H9 (cell line): ENCODE measurements around the gene ADIRF. TPM values are rescaled to one million over a fixed set of nuclear protein-coding genes. Genes with fewer than 3 reads are reported as not detected.

Source experiments
- DNase-seq: peaks from one replicate; pipeline ENCODE4 v3.0.0-alpha.2; 2017
- H2AFZ ChIP-seq: one replicate; pipeline ENCODE4 v1.6.1; 2013; ENCODE audit warnings: mild to moderate bottlenecking, low read length, control low read depth, moderate library complexity
- H2AK5ac ChIP-seq: 2 replicates; pipeline ENCODE4 v1.6.1; 2013; ENCODE audit warnings: low read length, control low read depth, mixed read lengths; ENCODE audit not compliant: insufficient read length
- H2BK120ac ChIP-seq: one replicate; pipeline ENCODE4 v1.6.1; 2013; ENCODE audit warnings: low read depth, mild to moderate bottlenecking, low read length, control low read depth, inconsistent platforms; ENCODE audit not compliant: poor library complexity, severe bottlenecking
- H2BK12ac ChIP-seq: 2 replicates; pipeline ENCODE4 v1.6.1; 2013; ENCODE audit warnings: low read length, control low read depth, mixed read lengths, low read depth; ENCODE audit not compliant: insufficient read length
- H2BK15ac ChIP-seq: 2 replicates; pipeline ENCODE4 v1.6.1; 2013; ENCODE audit warnings: low read depth, low read length, control low read depth
- H2BK20ac ChIP-seq: one replicate; pipeline ENCODE4 v1.6.1; 2013; ENCODE audit warnings: low read depth, mild to moderate bottlenecking, low read length, control low read depth, inconsistent platforms; ENCODE audit not compliant: poor library complexity, severe bottlenecking
- H2BK5ac ChIP-seq: 2 replicates; pipeline ENCODE4 v1.6.1; 2013; ENCODE audit warnings: low read length, control low read depth, mixed read lengths; ENCODE audit not compliant: insufficient read length
- H3K14ac ChIP-seq: 2 replicates; pipeline ENCODE4 v1.6.1; 2013; ENCODE audit warnings: low read length, control low read depth; ENCODE audit not compliant: insufficient read depth
- H3K18ac ChIP-seq: 2 replicates; pipeline ENCODE4 v1.6.1; 2013; ENCODE audit warnings: low read depth, mild to moderate bottlenecking, mixed read lengths, low read length, control low read depth; ENCODE audit not compliant: insufficient read length
- H3K23ac ChIP-seq: 2 replicates; pipeline ENCODE4 v1.6.1; 2013; ENCODE audit warnings: low read length, control low read depth, mixed read lengths, low read depth; ENCODE audit not compliant: insufficient read length
- H3K23me2 ChIP-seq: 2 replicates; pipeline ENCODE4 v1.6.1; 2013; ENCODE audit warnings: low read depth, mild to moderate bottlenecking, mixed read lengths, low read length, control low read depth; ENCODE audit not compliant: insufficient read length, poor library complexity, severe bottlenecking
- H3K27ac ChIP-seq: 2 replicates; pipeline ENCODE4 v1.5.1; 2013; ENCODE audit warnings: low read length, control low read depth, mixed read lengths, low read depth; ENCODE audit not compliant: insufficient read length
- H3K27me3 ChIP-seq: 2 replicates; pipeline ENCODE4 v1.6.1; 2013; ENCODE audit warnings: low read length, control low read depth, inconsistent platforms; ENCODE audit not compliant: insufficient read depth
- H3K4ac ChIP-seq: 2 replicates; pipeline ENCODE4 v1.6.1; 2013; ENCODE audit warnings: low read depth, mild to moderate bottlenecking, control low read depth, inconsistent platforms, low read length, moderate library complexity
- H3K4me1 ChIP-seq: 2 replicates; pipeline ENCODE4 v1.6.1; 2013; ENCODE audit warnings: low read length, control low read depth, inconsistent platforms; ENCODE audit not compliant: insufficient read depth
- H3K4me2 ChIP-seq: 2 replicates; pipeline ENCODE4 v1.6.1; 2013; ENCODE audit warnings: low read length, control low read depth, mixed read lengths; ENCODE audit not compliant: insufficient read length, insufficient read depth
- H3K56ac ChIP-seq: 2 replicates; pipeline ENCODE4 v1.6.1; 2013; ENCODE audit warnings: low read depth, mild to moderate bottlenecking, mixed read lengths, low read length, control low read depth; ENCODE audit not compliant: insufficient read length
- H3K79me1 ChIP-seq: 2 replicates; pipeline ENCODE4 v1.6.1; 2013; ENCODE audit warnings: low read depth, mild to moderate bottlenecking, moderate library complexity, low read length, control low read depth, inconsistent platforms; ENCODE audit not compliant: insufficient read depth, poor library complexity, severe bottlenecking
- H3K79me2 ChIP-seq: 2 replicates; pipeline ENCODE4 v1.6.1; 2013; ENCODE audit warnings: low read length, control low read depth, inconsistent platforms; ENCODE audit not compliant: insufficient read depth
- H3K9ac ChIP-seq: 2 replicates; pipeline ENCODE4 v1.6.1; 2013; ENCODE audit warnings: low read length, control low read depth, mixed read lengths; ENCODE audit not compliant: insufficient read length; ENCODE audit errors: extremely low read depth
- H3K9me3 ChIP-seq: one replicate; pipeline ENCODE4 v1.6.1; 2013; ENCODE audit warnings: low read depth, low read length, inconsistent platforms; ENCODE audit not compliant: control insufficient read depth
- H3T11ph ChIP-seq: one replicate; pipeline ENCODE4 v1.6.1; 2013; ENCODE audit warnings: mild to moderate bottlenecking, low read length, control low read depth, inconsistent platforms
- H4K20me1 ChIP-seq: one replicate; pipeline ENCODE4 v1.6.1; 2013; ENCODE audit not compliant: control insufficient read depth, insufficient read length, insufficient read depth
- H4K5ac ChIP-seq: 2 replicates; pipeline ENCODE4 v1.6.1; 2013; ENCODE audit warnings: low read depth, mild to moderate bottlenecking, mixed read lengths, low read length, control low read depth; ENCODE audit not compliant: insufficient read length
- H4K8ac ChIP-seq: replicated peaks from 2 replicates; pipeline ENCODE4 v1.6.1; 2013; ENCODE audit warnings: low read length, control low read depth, mixed read lengths, low read depth; ENCODE audit not compliant: insufficient read length
- H4K91ac ChIP-seq: 2 replicates; pipeline ENCODE4 v1.6.1; 2013; ENCODE audit warnings: low read depth, mild to moderate bottlenecking, moderate library complexity, mixed read lengths, low read length, control low read depth; ENCODE audit not compliant: insufficient read length
- H3K27ac Mint-ChIP-seq, 3 experiments: 2 replicates in 2 of 3; 3 replicates in 1 of 3; pipeline ENCODE4 v1.8.0; 2020 to 2021; ENCODE audit warnings: mixed read lengths in 3 of 3, mild to moderate bottlenecking in 1 of 3, moderate library complexity in 1 of 3
- H3K27me3 Mint-ChIP-seq: 2 replicates; pipeline ENCODE4 v1.8.0; 2021; ENCODE audit warnings: low read depth, mild to moderate bottlenecking, moderate library complexity, mixed read lengths
- H3K36me3 Mint-ChIP-seq, 3 experiments: 2 replicates in 2 of 3; 3 replicates in 1 of 3; pipeline ENCODE4 v1.8.0; 2020 to 2021; ENCODE audit warnings: low read depth in 3 of 3, mixed read lengths in 3 of 3; ENCODE audit not compliant: insufficient read depth in 1 of 3
- H3K4me1 Mint-ChIP-seq, 2 experiments: 2 replicates each; pipeline ENCODE4 v1.8.0; 2020; ENCODE audit warnings: mixed read lengths in 2 of 2
- H3K4me3 Mint-ChIP-seq, 2 experiments: 2 replicates in 1 of 2; 3 replicates in 1 of 2; pipeline ENCODE4 v1.8.0; 2020 to 2021; ENCODE audit warnings: mild to moderate bottlenecking in 2 of 2, mixed read lengths in 2 of 2, moderate library complexity in 1 of 2
- H3K9me3 Mint-ChIP-seq, 2 experiments: 2 replicates in 1 of 2; 3 replicates in 1 of 2; pipeline ENCODE4 v1.8.0; 2020; ENCODE audit warnings: mild to moderate bottlenecking in 2 of 2, mixed read lengths in 2 of 2, moderate library complexity in 1 of 2
- WGBS: extraction: QIAGEN DNeasy Blood & Tissue Kit; methylation state at CpG from one replicate; pipeline ENCODE4 v1.1.7; 2013; ENCODE audit warnings: missing lambda C conversion rate, low lambda C conversion rate, mixed read lengths; ENCODE audit not compliant: insufficient read length; ENCODE audit errors: extremely low coverage; 5-methylcytosine and 5-hydroxymethylcytosine counted together
- total RNA-seq: library from RNA; stranded (reverse); gene quantifications from 2 replicates; pipeline ENCODE4 v1.2.1, GENCODE V29; 2021
- TF ChIP-seq, protein P1 (sequence below): fragments of 200-600 bp; sonication (generic); conservative IDR thresholded peaks from 3 replicates; pipeline ENCODE4 v1.8.0; 2021; ENCODE audit warnings: antibody characterized with exemption, mild to moderate bottlenecking

ADIRF gene
- total RNA-seq, 1 experiment from 2014 or later, result not detected

- TF ChIP-seq, protein P1, sequence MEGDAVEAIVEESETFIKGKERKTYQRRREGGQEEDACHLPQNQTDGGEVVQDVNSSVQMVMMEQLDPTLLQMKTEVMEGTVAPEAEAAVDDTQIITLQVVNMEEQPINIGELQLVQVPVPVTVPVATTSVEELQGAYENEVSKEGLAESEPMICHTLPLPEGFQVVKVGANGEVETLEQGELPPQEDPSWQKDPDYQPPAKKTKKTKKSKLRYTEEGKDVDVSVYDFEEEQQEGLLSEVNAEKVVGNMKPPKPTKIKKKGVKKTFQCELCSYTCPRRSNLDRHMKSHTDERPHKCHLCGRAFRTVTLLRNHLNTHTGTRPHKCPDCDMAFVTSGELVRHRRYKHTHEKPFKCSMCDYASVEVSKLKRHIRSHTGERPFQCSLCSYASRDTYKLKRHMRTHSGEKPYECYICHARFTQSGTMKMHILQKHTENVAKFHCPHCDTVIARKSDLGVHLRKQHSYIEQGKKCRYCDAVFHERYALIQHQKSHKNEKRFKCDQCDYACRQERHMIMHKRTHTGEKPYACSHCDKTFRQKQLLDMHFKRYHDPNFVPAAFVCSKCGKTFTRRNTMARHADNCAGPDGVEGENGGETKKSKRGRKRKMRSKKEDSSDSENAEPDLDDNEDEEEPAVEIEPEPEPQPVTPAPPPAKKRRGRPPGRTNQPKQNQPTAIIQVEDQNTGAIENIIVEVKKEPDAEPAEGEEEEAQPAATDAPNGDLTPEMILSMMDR, result no peak
- H3T11ph ChIP-seq, result no peak overlapping the region
- H4K20me1 ChIP-seq, result no peaks in the 10 kb centered on the region
- WGBS, result no CpG with 5 or more reads among the region's 16 CpGs
- no peaks in the 10 kb centered on the region for H3K79me2 ChIP-seq
- H3K4me1 Mint-ChIP-seq, result peaks cover 44 to 53% of the 10 kb centered on the region in 2 experiments
- H3K4me1 ChIP-seq, result peaks cover 11% of the 10 kb centered on the region; the same call in 1 of the 2 replicates
- peaks cover 19 to 30% of the 10 kb centered on the region in 2 experiments for H3K9me3 Mint-ChIP-seq
- H2BK120ac ChIP-seq, result no peak overlapping the region
- no peaks in the 10 kb centered on the region for H3K27me3 ChIP-seq
- H3K27ac ChIP-seq, result no peak overlapping the region
- H3K23me2 ChIP-seq, result no peaks in the 10 kb centered on the region
- no peak overlapping the region for H3K18ac ChIP-seq
- peaks cover 6% of the 10 kb centered on the region for H3K9me3 ChIP-seq
- H3K79me1 ChIP-seq, result no peaks in the 10 kb centered on the region
- no peak overlapping the region for H3K4me3 Mint-ChIP-seq
- H2BK20ac ChIP-seq, result no peak overlapping the region
- H2BK15ac ChIP-seq, result no peak overlapping the region
- H3K56ac ChIP-seq, result no peak overlapping the region
- no peak overlapping the region for H3K23ac ChIP-seq
- peak; percentile 41 for DNase-seq
- no peak overlapping the region for H4K8ac ChIP-seq
- H3K14ac ChIP-seq, result no peak overlapping the region
- H2BK12ac ChIP-seq, result no peak overlapping the region
- H3K4me2 ChIP-seq, result no peak overlapping the region
- no peak overlapping the region for H2BK5ac ChIP-seq
- no peak overlapping the region for H4K91ac ChIP-seq
- no peak overlapping the region for H2AK5ac ChIP-seq
- no peak overlapping the region for H3K4ac ChIP-seq
- peaks cover 16 to 25% (median 20%) of the 10 kb centered on the region in 3 experiments for H3K36me3 Mint-ChIP-seq
- H4K5ac ChIP-seq, result no peak overlapping the region
- no peak overlapping the region for H3K9ac ChIP-seq
- H3K27ac Mint-ChIP-seq, result peak overlapping the region in 2 of 3 experiments; percentile 49 to 97; a peak in 3 of 7 replicates
- H3K27me3 Mint-ChIP-seq, result peaks cover 4% of the 10 kb centered on the region
- no peak overlapping the region for H2AFZ ChIP-seq
Observed at GRCh38 chr10:86955501-86956194, 12.6 kb upstream of the ADIRF start.
